ENCODE data around the gene NUP205. TPM values are rescaled to one million over a fixed set of nuclear protein-coding genes. Genes with fewer than 3 reads are reported as not detected.
A peak's percentile ranks its signal among the peaks of the same experiment; 100 is the strongest.

NUP205 gene
- total and polyA plus RNA-seq, 2 of the 13 experiments (the other 11 are each of a cell fraction or from before 2014, with no cell fraction given): 46.2 to 87.2 TPM

DNA sequence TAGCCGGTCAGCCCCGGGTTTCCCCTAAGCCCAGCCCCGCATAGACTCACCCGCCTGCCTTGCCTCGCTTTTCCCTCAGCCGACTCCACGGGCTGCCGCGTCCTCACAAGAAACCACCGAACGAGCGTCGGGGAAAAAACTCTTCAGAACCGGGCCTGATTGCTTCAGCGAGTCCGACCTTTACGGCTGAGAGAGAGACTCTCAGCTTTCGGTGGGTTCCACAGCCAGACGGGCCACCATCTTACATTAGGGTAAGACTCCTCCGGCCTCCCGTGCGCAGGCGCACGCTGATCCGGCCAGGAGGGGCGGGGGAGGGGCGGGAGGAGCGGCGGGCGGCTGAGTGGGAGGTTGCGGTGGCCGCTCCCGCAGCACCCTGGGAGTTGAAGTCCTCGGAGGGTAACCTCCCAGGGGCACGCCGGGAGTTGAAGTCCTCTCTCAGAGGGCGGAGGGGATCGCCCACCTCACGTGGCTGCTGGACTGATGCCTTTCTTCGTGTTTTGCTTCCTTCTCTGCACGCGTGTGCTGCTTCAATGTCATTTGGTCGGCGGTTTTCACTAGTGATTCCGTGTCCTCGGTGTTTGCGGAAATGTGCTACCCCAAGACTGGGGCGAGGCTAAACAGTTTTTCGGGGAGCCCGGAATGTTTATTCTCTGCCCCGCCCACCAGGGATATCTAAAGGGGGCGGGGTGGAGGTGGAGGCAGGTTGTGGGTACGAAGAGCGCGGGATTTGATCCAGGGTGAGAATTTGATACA lies 47.7 kb upstream of the NUP205 start, which contains the start of gene CNOT4 (continued):
- TF ChIP-seq CENPX (CRISPR knock-in tag; IDR thresholded peaks at IDR 0.05) (no peak), PITX1 (CRISPR knock-in tag; IDR thresholded peaks at IDR 0.05) (0 out of 2 replicates have a peak, but pooled peaks have one; percentile 11), ZNF83 (CRISPR knock-in tag; IDR thresholded peaks at IDR 0.05; ENCODE audit: borderline replicate concordance) (no peak), HCFC1 (IDR thresholded peaks at IDR 0.05; ENCODE audit: low read depth, low read length) (peak; percentile 89), ADNP (CRISPR knock-in tag; IDR thresholded peaks at IDR 0.05) (no peak), ZNF724P (CRISPR knock-in tag; IDR thresholded peaks at IDR 0.05; ENCODE audit: borderline replicate concordance) (no peak), CHD4 (IDR thresholded peaks at IDR 0.05; ENCODE audit: borderline replicate concordance, low read length) (no peak), ZFP62 (CRISPR knock-in tag; IDR thresholded peaks at IDR 0.05) (no peak), ZNF225 (CRISPR knock-in tag; IDR thresholded peaks at IDR 0.05) (peak; percentile 46; the same call in 1 of the 2 replicates), SMAD1 (CRISPR knock-in tag; IDR thresholded peaks at IDR 0.05; ENCODE audit: borderline replicate concordance, low read depth) (no peak), NRL (CRISPR knock-in tag; IDR thresholded peaks at IDR 0.05; ENCODE audit: borderline replicate concordance) (peak; percentile 15; the same call in 1 of the 2 replicates), GABPA (IDR thresholded peaks at IDR 0.05; ENCODE audit: low read depth, low read length) (peak; percentile 27; the same call in 1 of the 2 replicates), GABPA (CRISPR knock-in tag; IDR thresholded peaks at IDR 0.05; ENCODE audit: low read depth) (peak; percentile 68), NONO (IDR thresholded peaks at IDR 0.05) (no peak), NONO (CRISPR knock-in tag; conservative IDR thresholded peaks at IDR 0.05) (peak; percentile 48; the same call in 1 of the 2 replicates), RFX3 (CRISPR knock-in tag; IDR thresholded peaks at IDR 0.05) (no peak), RBFOX2 (IDR thresholded peaks at IDR 0.05; ENCODE audit: low read depth, low read length) (peak; percentile 59; the same call in 1 of the 2 replicates)
- TF ChIP-seq, protein P1, sequence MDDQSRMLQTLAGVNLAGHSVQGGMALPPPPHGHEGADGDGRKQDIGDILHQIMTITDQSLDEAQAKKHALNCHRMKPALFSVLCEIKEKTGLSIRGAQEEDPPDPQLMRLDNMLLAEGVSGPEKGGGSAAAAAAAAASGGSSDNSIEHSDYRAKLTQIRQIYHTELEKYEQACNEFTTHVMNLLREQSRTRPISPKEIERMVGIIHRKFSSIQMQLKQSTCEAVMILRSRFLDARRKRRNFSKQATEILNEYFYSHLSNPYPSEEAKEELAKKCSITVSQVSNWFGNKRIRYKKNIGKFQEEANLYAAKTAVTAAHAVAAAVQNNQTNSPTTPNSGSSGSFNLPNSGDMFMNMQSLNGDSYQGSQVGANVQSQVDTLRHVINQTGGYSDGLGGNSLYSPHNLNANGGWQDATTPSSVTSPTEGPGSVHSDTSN (CRISPR knock-in tag; IDR thresholded peaks at IDR 0.05; ENCODE audit: borderline replicate concordance): no peak
- TF ChIP-seq, protein P2, sequence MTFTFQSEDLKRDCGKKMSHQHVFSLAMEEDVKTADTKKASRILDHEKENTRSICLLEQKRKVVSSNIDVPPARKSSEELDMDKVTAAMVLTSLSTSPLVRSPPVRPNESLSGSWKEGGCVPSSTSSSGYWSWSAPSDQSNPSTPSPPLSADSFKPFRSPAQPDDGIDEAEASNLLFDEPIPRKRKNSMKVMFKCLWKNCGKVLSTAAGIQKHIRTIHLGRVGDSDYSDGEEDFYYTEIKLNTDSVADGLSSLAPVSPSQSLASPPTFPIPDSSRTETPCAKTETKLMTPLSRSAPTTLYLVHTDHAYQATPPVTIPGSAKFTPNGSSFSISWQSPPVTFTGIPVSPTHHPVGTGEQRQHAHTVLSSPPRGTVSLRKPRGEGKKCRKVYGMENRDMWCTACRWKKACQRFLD (CRISPR knock-in tag; IDR thresholded peaks at IDR 0.05; ENCODE audit: borderline replicate concordance): no peak; the same call in 1 of the 2 replicates
- TF ChIP-seq, protein P3, sequence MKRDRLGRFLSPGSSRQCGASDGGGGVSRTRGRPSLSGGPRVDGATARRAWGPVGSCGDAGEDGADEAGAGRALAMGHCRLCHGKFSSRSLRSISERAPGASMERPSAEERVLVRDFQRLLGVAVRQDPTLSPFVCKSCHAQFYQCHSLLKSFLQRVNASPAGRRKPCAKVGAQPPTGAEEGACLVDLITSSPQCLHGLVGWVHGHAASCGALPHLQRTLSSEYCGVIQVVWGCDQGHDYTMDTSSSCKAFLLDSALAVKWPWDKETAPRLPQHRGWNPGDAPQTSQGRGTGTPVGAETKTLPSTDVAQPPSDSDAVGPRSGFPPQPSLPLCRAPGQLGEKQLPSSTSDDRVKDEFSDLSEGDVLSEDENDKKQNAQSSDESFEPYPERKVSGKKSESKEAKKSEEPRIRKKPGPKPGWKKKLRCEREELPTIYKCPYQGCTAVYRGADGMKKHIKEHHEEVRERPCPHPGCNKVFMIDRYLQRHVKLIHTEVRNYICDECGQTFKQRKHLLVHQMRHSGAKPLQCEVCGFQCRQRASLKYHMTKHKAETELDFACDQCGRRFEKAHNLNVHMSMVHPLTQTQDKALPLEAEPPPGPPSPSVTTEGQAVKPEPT (CRISPR knock-in tag; IDR thresholded peaks at IDR 0.05; ENCODE audit: low read depth): no peak; the same call in none of the 2 replicates
- TF ChIP-seq, protein P4, sequence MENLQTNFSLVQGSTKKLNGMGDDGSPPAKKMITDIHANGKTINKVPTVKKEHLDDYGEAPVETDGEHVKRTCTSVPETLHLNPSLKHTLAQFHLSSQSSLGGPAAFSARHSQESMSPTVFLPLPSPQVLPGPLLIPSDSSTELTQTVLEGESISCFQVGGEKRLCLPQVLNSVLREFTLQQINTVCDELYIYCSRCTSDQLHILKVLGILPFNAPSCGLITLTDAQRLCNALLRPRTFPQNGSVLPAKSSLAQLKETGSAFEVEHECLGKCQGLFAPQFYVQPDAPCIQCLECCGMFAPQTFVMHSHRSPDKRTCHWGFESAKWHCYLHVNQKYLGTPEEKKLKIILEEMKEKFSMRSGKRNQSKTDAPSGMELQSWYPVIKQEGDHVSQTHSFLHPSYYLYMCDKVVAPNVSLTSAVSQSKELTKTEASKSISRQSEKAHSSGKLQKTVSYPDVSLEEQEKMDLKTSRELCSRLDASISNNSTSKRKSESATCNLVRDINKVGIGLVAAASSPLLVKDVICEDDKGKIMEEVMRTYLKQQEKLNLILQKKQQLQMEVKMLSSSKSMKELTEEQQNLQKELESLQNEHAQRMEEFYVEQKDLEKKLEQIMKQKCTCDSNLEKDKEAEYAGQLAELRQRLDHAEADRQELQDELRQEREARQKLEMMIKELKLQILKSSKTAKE (CRISPR knock-in tag; IDR thresholded peaks at IDR 0.05; ENCODE audit: borderline replicate concordance): no peak
- TF ChIP-seq, protein P5, sequence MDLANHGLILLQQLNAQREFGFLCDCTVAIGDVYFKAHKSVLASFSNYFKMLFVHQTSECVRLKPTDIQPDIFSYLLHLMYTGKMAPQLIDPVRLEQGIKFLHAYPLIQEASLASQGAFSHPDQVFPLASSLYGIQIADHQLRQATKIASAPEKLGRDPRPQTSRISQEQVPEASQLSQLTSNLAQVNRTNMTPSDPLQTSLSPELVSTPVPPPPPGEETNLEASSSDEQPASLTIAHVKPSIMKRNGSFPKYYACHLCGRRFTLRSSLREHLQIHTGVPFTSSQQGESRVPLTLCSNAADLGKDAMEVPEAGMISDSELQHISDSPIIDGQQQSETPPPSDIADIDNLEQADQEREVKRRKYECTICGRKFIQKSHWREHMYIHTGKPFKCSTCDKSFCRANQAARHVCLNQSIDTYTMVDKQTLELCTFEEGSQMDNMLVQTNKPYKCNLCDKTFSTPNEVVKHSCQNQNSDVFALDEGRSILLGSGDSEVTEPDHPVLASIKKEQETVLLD (CRISPR knock-in tag; IDR thresholded peaks at IDR 0.05; ENCODE audit: low read depth): no peak

Measured in HepG2 (cell line).